ENCODE data around the gene FYB1.

The FYB1 gene

DNA sequence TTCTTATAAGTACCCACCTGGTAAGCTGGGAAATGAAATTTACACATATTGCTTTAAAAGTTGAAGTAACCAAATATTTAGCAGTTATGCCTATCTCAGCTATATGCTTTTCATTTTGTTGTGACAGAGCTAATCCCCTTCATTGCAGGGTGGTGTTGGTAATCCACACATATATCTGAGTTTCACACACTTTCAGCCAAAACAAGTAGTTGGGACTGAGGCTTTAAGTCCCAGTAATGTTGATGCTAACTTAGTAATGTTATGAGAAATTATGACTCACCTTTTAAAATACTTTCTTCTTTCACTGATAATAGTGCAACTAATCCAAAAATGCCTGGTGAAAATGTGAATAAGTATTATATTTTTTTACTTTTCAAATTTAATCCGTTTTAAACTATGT is 126.0 kb downstream of the FYB1 start:
- no peak for TF ChIP-seq SNAI2 (CRISPR knock-in tag; IDR thresholded peaks at IDR 0.05)
- ATAC-seq = peak; percentile 54

GRCh38 chr5:39092581-39093351 is 126.6 kb downstream of the FYB1 start:
- TF ChIP-seq SNAI2 (CRISPR knock-in tag; IDR thresholded peaks at IDR 0.05) = no peak
- TF ChIP-seq ZNF70 (CRISPR knock-in tag; IDR thresholded peaks at IDR 0.05) = no peak
- TF ChIP-seq ISL1 (CRISPR knock-in tag; IDR thresholded peaks at IDR 0.05) = no peak
- no peak for TF ChIP-seq CSDC2 (CRISPR knock-in tag; IDR thresholded peaks at IDR 0.05)
- TF ChIP-seq GLIS3 (CRISPR knock-in tag; IDR thresholded peaks at IDR 0.05) = no peak
- ATAC-seq = peak; percentile 61

- peak; percentile 28; the same call in 1 of the 3 replicates for ATAC-seq
- TF ChIP-seq ESRRG (CRISPR knock-in tag; IDR thresholded peaks at IDR 0.05) (no peak), OSR1 (CRISPR knock-in tag; IDR thresholded peaks at IDR 0.05) (no peak), GLIS3 (CRISPR knock-in tag; IDR thresholded peaks at IDR 0.05) (no peak), RARB (CRISPR knock-in tag; IDR thresholded peaks at IDR 0.05) (no peak), CREB5 (CRISPR knock-in tag; IDR thresholded peaks at IDR 0.05; ENCODE audit: low read depth) (no peak), ZFP3 (CRISPR knock-in tag; IDR thresholded peaks at IDR 0.05) (no peak), CSRNP3 (CRISPR knock-in tag; IDR thresholded peaks at IDR 0.05) (no peak), ARNTL (CRISPR knock-in tag; IDR thresholded peaks at IDR 0.05; ENCODE audit: borderline replicate concordance, low read depth) (no peak), ZNF565 (CRISPR knock-in tag; conservative IDR thresholded peaks at IDR 0.05; ENCODE audit: low read depth) (no peak)
Observed at GRCh38 chr5:39091940-39092580, 127.3 kb downstream of the FYB1 start.

- TF ChIP-seq GLIS3 (CRISPR knock-in tag; IDR thresholded peaks at IDR 0.05) = no peak
- TF ChIP-seq ESRRG (CRISPR knock-in tag; IDR thresholded peaks at IDR 0.05) = no peak
- no peak for TF ChIP-seq ISL1 (CRISPR knock-in tag; IDR thresholded peaks at IDR 0.05)
- no peak for TF ChIP-seq ZC3H10 (CRISPR knock-in tag; IDR thresholded peaks at IDR 0.05)
- no peak for TF ChIP-seq SNAI2 (CRISPR knock-in tag; IDR thresholded peaks at IDR 0.05)
- TF ChIP-seq ZNF8 (CRISPR knock-in tag; IDR thresholded peaks at IDR 0.05) = no peak
- no peak for TF ChIP-seq ARNTL (CRISPR knock-in tag; IDR thresholded peaks at IDR 0.05; ENCODE audit: borderline replicate concordance, low read depth)
- TF ChIP-seq TOX (CRISPR knock-in tag; IDR thresholded peaks at IDR 0.05; ENCODE audit: borderline replicate concordance) = no peak
- TF ChIP-seq, protein P1, sequence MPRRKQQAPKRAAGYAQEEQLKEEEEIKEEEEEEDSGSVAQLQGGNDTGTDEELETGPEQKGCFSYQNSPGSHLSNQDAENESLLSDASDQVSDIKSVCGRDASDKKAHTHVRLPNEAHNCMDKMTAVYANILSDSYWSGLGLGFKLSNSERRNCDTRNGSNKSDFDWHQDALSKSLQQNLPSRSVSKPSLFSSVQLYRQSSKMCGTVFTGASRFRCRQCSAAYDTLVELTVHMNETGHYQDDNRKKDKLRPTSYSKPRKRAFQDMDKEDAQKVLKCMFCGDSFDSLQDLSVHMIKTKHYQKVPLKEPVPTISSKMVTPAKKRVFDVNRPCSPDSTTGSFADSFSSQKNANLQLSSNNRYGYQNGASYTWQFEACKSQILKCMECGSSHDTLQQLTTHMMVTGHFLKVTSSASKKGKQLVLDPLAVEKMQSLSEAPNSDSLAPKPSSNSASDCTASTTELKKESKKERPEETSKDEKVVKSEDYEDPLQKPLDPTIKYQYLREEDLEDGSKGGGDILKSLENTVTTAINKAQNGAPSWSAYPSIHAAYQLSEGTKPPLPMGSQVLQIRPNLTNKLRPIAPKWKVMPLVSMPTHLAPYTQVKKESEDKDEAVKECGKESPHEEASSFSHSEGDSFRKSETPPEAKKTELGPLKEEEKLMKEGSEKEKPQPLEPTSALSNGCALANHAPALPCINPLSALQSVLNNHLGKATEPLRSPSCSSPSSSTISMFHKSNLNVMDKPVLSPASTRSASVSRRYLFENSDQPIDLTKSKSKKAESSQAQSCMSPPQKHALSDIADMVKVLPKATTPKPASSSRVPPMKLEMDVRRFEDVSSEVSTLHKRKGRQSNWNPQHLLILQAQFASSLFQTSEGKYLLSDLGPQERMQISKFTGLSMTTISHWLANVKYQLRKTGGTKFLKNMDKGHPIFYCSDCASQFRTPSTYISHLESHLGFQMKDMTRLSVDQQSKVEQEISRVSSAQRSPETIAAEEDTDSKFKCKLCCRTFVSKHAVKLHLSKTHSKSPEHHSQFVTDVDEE (CRISPR knock-in tag; IDR thresholded peaks at IDR 0.05) = no peak
- TF ChIP-seq RARB (CRISPR knock-in tag; IDR thresholded peaks at IDR 0.05) = no peak
- no peak for TF ChIP-seq OSR1 (CRISPR knock-in tag; IDR thresholded peaks at IDR 0.05)
- no peak for TF ChIP-seq CREB5 (CRISPR knock-in tag; IDR thresholded peaks at IDR 0.05; ENCODE audit: low read depth)
- no peak for TF ChIP-seq ZNF565 (CRISPR knock-in tag; conservative IDR thresholded peaks at IDR 0.05; ENCODE audit: low read depth)
- no peak for TF ChIP-seq CSRNP3 (CRISPR knock-in tag; IDR thresholded peaks at IDR 0.05)
- no peak for ATAC-seq
Observed at GRCh38 chr5:39083968-39084367, 135.4 kb downstream of the FYB1 start.
